RWPE2 (cell line): ENCODE data around the gene YJU2.

Experiments
- ATAC-seq: fragments of 200-7000 bp; cut with Tn5 transposase; 3 replicates; pipeline ENCODE4 v1.9.1; 2021; ENCODE audit warnings: low read depth
- DNase-seq: peaks from one replicate; pipeline ENCODE4 v3.0.0-alpha.2; 2020; ENCODE audit warnings: low spot score
- H3K27ac ChIP-seq: fragments of 450-650 bp; 2 replicates; pipeline ENCODE4 v1.5.1; 2017; ENCODE audit warnings: mild to moderate bottlenecking; ENCODE audit not compliant: poor library complexity, severe bottlenecking
- H3K27me3 ChIP-seq: fragments of 250-450 bp; sonication (Bioruptor Pico); 2 replicates; pipeline ENCODE4 v1.5.1; 2021; ENCODE audit warnings: mild to moderate bottlenecking, moderate library complexity; ENCODE audit not compliant: insufficient read depth, poor library complexity, severe bottlenecking
- H3K36me3 ChIP-seq: fragments of 250-450 bp; sonication (Bioruptor Pico); 2 replicates; pipeline ENCODE4 v1.5.1; 2020; ENCODE audit warnings: low read depth, mild to moderate bottlenecking, moderate library complexity
- H3K4me1 ChIP-seq: fragments of 250-450 bp; sonication (Bioruptor Pico); 2 replicates; pipeline ENCODE4 v1.5.1; 2021; ENCODE audit warnings: mild to moderate bottlenecking, moderate library complexity; ENCODE audit not compliant: insufficient read depth, poor library complexity, severe bottlenecking
- H3K4me3 ChIP-seq: fragments of 250-450 bp; sonication (Bioruptor Pico); 2 replicates; pipeline ENCODE4 v1.5.1; 2021; ENCODE audit warnings: mild to moderate bottlenecking, moderate library complexity; ENCODE audit not compliant: severe bottlenecking
- H3K9me3 ChIP-seq: fragments of 250-450 bp; sonication (Bioruptor Pico); 2 replicates; pipeline ENCODE4 v1.5.1; 2021; ENCODE audit warnings: mild to moderate bottlenecking, moderate library complexity; ENCODE audit not compliant: severe bottlenecking
- TF ChIP-seq, protein P1 (sequence below): fragments of 450-650 bp; IDR thresholded peaks from one replicate; pipeline ENCODE4 v1.5.1; 2017; ENCODE audit warnings: mild to moderate bottlenecking, moderate library complexity; ENCODE audit not compliant: poor library complexity, severe bottlenecking

The YJU2 gene

GRCh38 chr19:4199699-4200293 is 47.1 kb upstream of the YJU2 start:
- Histone ChIP-seq H3K27me3 (peaks cover 24% of the 10 kb centered on the region), H3K36me3 (no peaks in the 10 kb centered on the region), H3K27ac (no peak overlapping the region), H3K4me3 (no peak overlapping the region), H3K4me1 (no peaks in the 10 kb centered on the region), H3K9me3 (no peaks in the 10 kb centered on the region)
- DNase-seq (no peak), ATAC-seq (peak; percentile 61; the same call in 1 of the 3 replicates)
- TF ChIP-seq, protein P1, sequence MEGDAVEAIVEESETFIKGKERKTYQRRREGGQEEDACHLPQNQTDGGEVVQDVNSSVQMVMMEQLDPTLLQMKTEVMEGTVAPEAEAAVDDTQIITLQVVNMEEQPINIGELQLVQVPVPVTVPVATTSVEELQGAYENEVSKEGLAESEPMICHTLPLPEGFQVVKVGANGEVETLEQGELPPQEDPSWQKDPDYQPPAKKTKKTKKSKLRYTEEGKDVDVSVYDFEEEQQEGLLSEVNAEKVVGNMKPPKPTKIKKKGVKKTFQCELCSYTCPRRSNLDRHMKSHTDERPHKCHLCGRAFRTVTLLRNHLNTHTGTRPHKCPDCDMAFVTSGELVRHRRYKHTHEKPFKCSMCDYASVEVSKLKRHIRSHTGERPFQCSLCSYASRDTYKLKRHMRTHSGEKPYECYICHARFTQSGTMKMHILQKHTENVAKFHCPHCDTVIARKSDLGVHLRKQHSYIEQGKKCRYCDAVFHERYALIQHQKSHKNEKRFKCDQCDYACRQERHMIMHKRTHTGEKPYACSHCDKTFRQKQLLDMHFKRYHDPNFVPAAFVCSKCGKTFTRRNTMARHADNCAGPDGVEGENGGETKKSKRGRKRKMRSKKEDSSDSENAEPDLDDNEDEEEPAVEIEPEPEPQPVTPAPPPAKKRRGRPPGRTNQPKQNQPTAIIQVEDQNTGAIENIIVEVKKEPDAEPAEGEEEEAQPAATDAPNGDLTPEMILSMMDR: peak; percentile 13

DNA sequence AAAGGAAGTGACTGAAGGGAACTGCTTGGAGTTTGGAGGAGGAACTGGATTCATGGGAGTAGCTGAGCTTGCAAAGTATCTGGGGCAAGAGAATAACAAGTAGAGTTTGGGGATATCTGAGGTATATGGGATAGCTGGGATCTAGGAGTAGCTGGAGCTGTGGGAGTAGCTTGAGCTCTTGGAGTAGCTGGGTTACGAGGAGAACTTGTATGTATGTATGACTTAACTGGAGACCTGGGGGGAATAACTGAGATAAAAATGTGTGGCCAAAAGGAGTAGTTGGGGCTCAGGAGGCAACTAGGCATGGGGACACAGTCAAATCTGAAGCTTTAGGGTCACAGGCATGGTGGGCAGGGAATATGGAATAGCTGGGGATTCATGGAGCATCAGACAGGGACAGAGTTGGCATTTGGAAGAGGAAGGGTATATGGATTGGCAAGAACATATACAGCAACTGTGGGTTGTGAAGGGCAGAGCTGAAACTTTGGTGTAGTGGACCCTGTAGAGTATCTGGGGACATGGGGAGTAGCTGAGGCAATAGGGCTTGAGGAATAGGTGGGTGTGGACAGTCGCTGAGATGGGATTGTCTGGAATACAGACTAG is 45.8 kb upstream of the YJU2 start:
- no peaks in the 10 kb centered on the region for H3K4me1 ChIP-seq
- no peak overlapping the region for H3K27ac ChIP-seq

DNA sequence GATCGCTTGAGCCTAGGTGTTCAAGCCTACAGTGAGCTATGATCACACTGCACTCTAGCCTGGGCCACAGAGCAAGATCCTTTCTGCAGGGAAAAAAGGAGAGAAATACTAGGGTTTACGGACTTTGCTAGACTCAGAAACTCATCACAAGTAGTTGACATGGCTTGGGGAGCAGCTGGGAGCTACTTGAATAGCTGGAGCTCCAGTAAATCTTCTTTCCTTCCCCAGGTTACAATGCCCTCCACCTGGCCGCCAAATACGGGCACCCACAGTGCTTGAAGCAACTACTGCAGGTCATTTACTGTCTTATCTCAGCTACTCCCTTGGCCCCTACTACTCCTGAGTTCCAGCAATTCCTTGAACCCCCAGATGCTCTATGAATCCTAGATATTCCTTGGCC is 45.1 kb upstream of the YJU2 start:
- H3K27ac ChIP-seq: no peak overlapping the region
- no peaks in the 10 kb centered on the region for H3K9me3 ChIP-seq
- peaks cover 24% of the 10 kb centered on the region for H3K27me3 ChIP-seq
- no peaks in the 10 kb centered on the region for H3K4me1 ChIP-seq
- no peaks in the 10 kb centered on the region for H3K36me3 ChIP-seq
- H3K4me3 ChIP-seq: no peak overlapping the region
- no peak for ATAC-seq
- TF ChIP-seq, protein P1: no peak
- DNase-seq: no peak

More for the DNA sequence above, 45.8 kb upstream of the YJU2 start:
- Histone ChIP-seq H3K9me3 (no peaks in the 10 kb centered on the region), H3K27me3 (peaks cover 24% of the 10 kb centered on the region), H3K4me3 (no peak overlapping the region), H3K36me3 (no peaks in the 10 kb centered on the region)
- TF ChIP-seq, protein P1: no peak
- DNase-seq (no peak), ATAC-seq (no peak)

- no peaks in the 10 kb centered on the region for H3K9me3 ChIP-seq
- TF ChIP-seq, protein P1: no peak
- no peak overlapping the region for H3K27ac ChIP-seq
- H3K4me1 ChIP-seq: no peaks in the 10 kb centered on the region
- H3K36me3 ChIP-seq: no peaks in the 10 kb centered on the region
- H3K4me3 ChIP-seq: no peak overlapping the region
- ATAC-seq (no peak), DNase-seq (no peak)
- no peaks in the 10 kb centered on the region for H3K27me3 ChIP-seq
Observed at GRCh38 chr19:4206818-4207484, 39.9 kb upstream of the YJU2 start.
